ENCODE results near the gene C10orf90.

Gene C10orf90

GRCh38 chr10:126528315-126528835, 142.1 kb downstream of the C10orf90 start:
- no peak for DNase-seq

DNA sequence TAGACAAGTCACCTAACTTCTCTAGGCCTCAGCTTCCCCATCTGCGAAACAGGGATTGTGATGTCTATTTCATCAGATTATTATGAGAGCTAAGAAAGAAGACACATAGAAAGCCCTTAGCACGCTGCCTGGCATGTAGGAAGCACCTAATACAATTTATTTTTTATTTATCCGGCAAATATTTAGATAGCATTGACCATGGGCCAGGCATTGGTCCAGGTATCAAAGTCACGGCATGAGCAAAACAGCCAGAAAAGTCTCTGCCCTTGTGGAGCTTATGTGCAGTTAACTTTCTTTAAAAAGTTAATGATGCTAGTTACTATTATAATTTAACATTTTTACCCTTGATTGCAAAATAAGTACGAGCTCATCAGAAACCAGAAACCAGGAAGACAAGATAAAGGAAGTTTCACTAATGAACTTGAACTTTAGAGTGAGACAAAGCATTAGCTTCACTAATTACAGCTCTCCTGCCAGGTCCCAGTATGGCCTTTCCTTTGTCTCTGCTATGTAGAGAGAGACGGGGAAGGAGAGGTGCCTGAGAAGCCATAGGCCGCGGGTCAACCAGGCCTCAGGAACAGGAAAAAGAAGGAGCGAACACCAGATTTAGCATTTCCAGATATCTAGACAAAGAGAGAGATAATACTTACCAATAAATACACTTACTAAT, 142.7 kb downstream of the C10orf90 start:
- no peak for DNase-seq

DNA sequence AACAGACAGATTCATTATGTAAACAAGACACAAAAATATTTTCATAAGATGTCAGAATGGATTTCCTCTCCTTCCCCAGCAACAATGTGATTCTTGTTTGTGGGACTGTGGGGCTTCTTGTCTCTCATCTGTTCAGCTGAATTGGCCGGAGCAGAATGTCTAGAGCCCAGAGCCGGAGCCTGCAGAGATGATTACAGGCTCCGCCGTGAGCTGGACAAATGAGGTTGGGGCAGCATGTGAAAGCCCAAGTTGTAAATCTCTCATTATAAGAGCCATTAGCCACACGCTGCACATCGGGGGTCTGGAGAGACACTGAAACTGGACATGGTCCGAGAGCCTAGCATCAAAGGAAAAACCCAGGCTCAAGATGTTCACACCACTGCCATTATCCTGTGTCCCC, 145.2 kb downstream of the C10orf90 start:
- DNase-seq: no peak

- no peak for DNase-seq
Observed at GRCh38 chr10:126524526-126524925, 146.0 kb downstream of the C10orf90 start.

- DNase-seq: no peak
Observed at GRCh38 chr10:126523071-126523470, 147.4 kb downstream of the C10orf90 start.

DNA sequence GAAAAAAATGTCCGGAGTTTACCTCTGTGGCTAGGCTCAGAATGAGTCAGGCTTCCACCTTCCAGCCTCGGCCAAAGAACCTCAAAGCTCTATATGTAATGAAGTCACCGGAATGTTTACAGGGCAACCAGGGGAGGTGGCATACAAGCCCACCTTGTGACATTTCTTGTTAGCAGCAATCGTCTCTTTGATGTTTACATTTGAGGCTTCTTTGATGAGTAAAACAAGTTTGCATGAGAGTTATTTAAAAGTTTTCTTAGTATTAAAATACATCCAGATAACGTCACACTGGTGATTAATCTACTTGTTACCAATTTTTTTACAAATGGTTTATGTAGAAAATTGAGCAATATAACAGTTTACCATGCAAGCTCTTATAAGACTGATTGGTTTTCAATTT, 149.1 kb downstream of the C10orf90 start:
- DNase-seq: no peak

GRCh38 chr10:126520751-126521317, 149.7 kb downstream of the C10orf90 start:
- DNase-seq: no peak

GRCh38 chr10:126519992-126520391, 150.5 kb downstream of the C10orf90 start:
- DNase-seq: no peak

- DNase-seq: no peak
Observed at GRCh38 chr10:126519185-126519584, 151.3 kb downstream of the C10orf90 start.

- DNase-seq: no peak
Observed at GRCh38 chr10:126518218-126519080, 152.0 kb downstream of the C10orf90 start.

DNA sequence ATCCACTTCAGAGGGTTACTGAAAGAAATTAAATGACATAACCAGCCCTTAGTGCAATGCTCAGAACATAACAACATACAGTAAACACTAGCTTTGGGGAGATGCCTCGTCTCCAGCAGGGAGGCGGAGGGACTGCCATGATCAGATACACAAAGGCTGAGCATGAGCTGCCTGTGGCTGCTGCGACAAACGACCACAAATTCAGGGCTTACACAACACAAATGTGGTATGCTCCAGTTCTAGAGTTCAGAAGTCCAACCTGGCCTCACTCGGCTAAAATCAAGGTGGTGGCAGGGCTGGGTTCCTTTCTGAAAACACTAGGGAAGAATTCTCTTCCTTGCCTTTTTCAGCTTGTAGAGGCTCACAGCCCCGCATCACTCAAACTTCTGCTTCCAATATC, 154.0 kb downstream of the C10orf90 start:
- DNase-seq: no peak

DNA sequence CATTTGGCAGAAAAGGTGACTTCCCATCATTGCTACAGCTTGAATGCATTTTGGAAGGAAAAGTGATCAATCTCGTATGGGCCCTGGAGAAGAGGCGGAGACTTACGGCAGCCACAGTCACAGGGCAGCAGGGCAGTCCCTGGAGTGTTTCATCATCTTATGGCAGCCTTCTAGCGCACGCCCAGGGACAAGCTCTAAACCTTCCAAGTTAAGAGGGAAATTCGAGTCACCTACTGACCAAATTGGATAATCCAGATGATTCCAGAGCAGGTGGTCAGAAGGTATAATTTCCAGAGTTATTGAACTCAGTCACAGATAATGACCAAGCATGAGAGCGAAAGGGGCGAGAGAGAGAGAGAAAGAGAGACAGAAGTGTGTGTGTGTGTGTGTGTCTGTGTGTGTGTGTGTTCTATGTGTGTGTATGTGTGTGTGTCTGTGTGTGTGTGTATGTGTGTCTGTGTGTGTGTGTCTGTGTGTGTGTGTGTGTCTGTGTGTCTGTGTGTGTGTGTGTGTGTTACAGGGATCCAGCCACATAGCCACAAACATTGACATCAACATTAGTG, 158.5 kb downstream of the C10orf90 start:
- no peak for DNase-seq

- no peak for DNase-seq
Observed at GRCh38 chr10:126509182-126509581, 161.3 kb downstream of the C10orf90 start.

DNA sequence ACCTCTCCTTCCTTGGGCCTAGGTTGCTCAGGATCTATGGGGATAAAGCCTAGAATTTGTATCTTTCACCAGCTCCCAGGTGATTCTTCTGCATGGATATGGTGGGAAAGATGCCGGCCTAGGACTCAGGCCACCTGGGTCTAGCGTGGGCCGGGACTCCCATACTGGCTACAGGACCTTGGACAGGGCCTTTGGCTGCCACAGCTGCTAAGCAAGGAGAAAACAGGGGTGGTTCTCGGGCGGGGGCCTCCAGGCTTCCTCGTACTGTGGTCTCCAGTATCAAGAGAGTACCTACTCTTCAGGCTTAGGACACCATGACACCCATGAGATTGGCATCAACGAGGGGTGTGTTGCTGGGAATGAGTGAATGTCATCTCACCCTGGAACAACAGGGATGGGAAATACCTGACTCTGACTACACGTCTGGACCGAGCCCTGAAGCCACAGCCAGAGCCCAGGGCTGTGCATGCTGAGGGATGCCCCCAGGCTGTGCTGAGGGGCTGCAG, 161.9 kb downstream of the C10orf90 start:
- no peak for DNase-seq

DNA sequence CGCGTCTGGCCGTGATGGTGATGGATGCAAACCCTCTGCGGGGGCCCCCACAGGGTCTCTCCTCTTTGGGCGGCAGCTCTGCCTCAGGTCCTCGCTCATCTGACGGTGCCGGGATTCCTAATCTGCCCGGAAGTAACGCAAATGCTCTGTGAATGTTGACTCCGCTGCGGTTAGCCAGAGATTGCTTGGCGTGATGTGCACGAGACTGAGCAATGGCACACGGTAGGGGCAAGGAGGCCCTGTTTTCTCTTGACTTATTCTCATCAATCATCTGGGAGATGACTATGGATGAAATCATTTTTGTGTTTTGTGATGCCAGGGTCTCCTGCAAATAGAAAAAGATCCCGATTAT, 165.8 kb downstream of the C10orf90 start:
- no peak for DNase-seq

GRCh38 chr10:126504063-126504760, 166.3 kb downstream of the C10orf90 start:
- DNase-seq: peak; percentile 68 to 87

- DNase-seq: no peak
Observed at GRCh38 chr10:126503392-126504062, 167.0 kb downstream of the C10orf90 start.

- no peak for DNase-seq
Observed at GRCh38 chr10:126502441-126502840, 168.1 kb downstream of the C10orf90 start.

DNA sequence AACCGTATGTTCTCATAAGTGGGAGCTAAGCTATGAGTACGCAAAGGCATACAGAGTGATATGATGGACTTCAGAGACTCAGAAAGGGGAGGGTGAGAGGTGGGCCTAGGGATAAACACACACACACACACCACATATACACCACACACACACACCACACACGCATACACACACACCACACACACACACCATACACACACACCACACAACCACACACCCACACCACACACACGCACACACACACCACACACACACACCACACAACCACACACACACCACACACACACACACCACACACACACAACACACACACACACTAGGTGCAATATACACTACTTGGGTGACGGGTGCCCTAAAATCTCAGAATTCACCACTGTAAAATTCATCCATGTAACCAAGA, 168.7 kb downstream of the C10orf90 start:
- no peak for DNase-seq

DNA sequence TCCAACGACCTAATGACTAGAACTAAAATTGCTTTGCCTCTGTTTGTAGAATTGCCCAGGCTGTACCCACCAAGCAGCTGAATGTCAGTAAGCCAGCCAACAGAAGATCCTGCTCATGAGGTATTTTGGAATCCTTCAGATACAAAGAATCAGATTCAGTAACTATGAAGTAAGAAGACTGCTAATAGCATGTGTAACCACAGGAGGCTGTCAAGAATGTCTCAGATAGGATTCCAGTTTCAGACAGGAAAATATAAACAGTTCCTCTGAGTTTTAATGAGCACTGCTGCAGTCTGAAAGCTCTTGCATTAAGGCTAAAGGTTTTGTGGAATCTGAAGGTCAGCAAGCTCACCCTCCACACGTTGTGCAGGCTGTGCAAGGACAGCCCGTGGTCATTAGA, 169.6 kb downstream of the C10orf90 start:
- DNase-seq: no peak

GRCh38 chr10:126500185-126500584, 170.3 kb downstream of the C10orf90 start:
- no peak for DNase-seq

- DNase-seq: no peak
Observed at GRCh38 chr10:126499744-126500143, 170.7 kb downstream of the C10orf90 start.
